Hematopoietic multipotent progenitor cell treated with erythropoietin and hydrocortisone succinate and interleukin-3 and kit ligand, for 8 days (in vitro differentiated cells): ENCODE results near the gene CDH23.

Experiments used
- DNase-seq: peaks from one replicate; pipeline ENCODE4 v3.0.0-alpha.2; 2015

The CDH23 gene

GRCh38 chr10:71569775-71570588 lies 173.3 kb downstream of the CDH23 start:
- peak; percentile 71 for DNase-seq

- DNase-seq = no peak
Observed at GRCh38 chr10:71571460-71572175, 174.9 kb downstream of the CDH23 start.

GRCh38 chr10:71572962-71573361 lies 176.2 kb downstream of the CDH23 start:
- DNase-seq = no peak

GRCh38 chr10:71573562-71574518 lies 177.1 kb downstream of the CDH23 start:
- no peak for DNase-seq

GRCh38 chr10:71575451-71575850 lies 178.7 kb downstream of the CDH23 start:
- DNase-seq = no peak

- DNase-seq = no peak
Observed at GRCh38 chr10:71575934-71576801, 179.4 kb downstream of the CDH23 start.

- DNase-seq = no peak
Observed at GRCh38 chr10:71576842-71577241, 180.1 kb downstream of the CDH23 start.

GRCh38 chr10:71577345-71577744 lies 180.6 kb downstream of the CDH23 start:
- no peak for DNase-seq

GRCh38 chr10:71578069-71578468 lies 181.3 kb downstream of the CDH23 start:
- DNase-seq = no peak

- DNase-seq = no peak
Observed at GRCh38 chr10:71579668-71580067, 182.9 kb downstream of the CDH23 start.

GRCh38 chr10:71580415-71580814 lies 183.7 kb downstream of the CDH23 start:
- DNase-seq = no peak

GRCh38 chr10:71580926-71581325 lies 184.2 kb downstream of the CDH23 start:
- DNase-seq = no peak

- DNase-seq = no peak
Observed at GRCh38 chr10:71581376-71581775, 184.7 kb downstream of the CDH23 start.

- no peak for DNase-seq
Observed at GRCh38 chr10:71582019-71582418, 185.3 kb downstream of the CDH23 start.

GRCh38 chr10:71582506-71583475 lies 186.1 kb downstream of the CDH23 start:
- DNase-seq = peak; percentile 14

- no peak for DNase-seq
Observed at GRCh38 chr10:71584461-71584860, 187.7 kb downstream of the CDH23 start.

GRCh38 chr10:71584902-71585563 lies 188.3 kb downstream of the CDH23 start:
- DNase-seq = no peak

- DNase-seq = no peak
Observed at GRCh38 chr10:71585564-71586290, 189.0 kb downstream of the CDH23 start.

- no peak for DNase-seq
Observed at GRCh38 chr10:71587941-71588573, 191.3 kb downstream of the CDH23 start.
